HepG2 (cell line): ENCODE data around the gene GRAMD4. TPM values are rescaled to one million over a fixed set of nuclear protein-coding genes. Genes with fewer than 3 reads are reported as not detected.

ENCODE experiments used
- CBX5 ChIP-seq: sonication (generic); formaldehyde crosslinking; IDR thresholded peaks from 2 replicates; pipeline ENCODE4 v1.4.0; 2020; ENCODE audit warnings: missing genetic modification reagents, borderline replicate concordance
- CHCHD3 ChIP-seq: sonication (generic); formaldehyde crosslinking; IDR thresholded peaks from 2 replicates; pipeline ENCODE4 v1.8.0; 2022; ENCODE audit warnings: mild to moderate bottlenecking, missing genetic modification reagents, moderate library complexity
- ELF1 ChIP-seq: sonication (generic); formaldehyde crosslinking; IDR thresholded peaks from 2 replicates; pipeline ENCODE4 v1.4.0; 2020; ENCODE audit warnings: missing genetic modification reagents
- KDM5A ChIP-seq: fragments of 200-600 bp; sonication (generic); IDR thresholded peaks from 2 replicates; pipeline ENCODE4 v1.7.0; 2018; ENCODE audit warnings: antibody characterized with exemption, mild to moderate bottlenecking, low read length, borderline replicate concordance
- KMT2A ChIP-seq: sonication (generic); formaldehyde crosslinking; IDR thresholded peaks from 2 replicates; pipeline ENCODE4 v1.4.0; 2020; ENCODE audit warnings: missing genetic modification reagents
- MEIS2 ChIP-seq: sonication (generic); formaldehyde crosslinking; IDR thresholded peaks from 2 replicates; pipeline ENCODE4 v1.9.0; 2021; ENCODE audit warnings: mild to moderate bottlenecking, missing genetic modification reagents
- NFE2L2 ChIP-seq: fragments of 150-350 bp; IDR thresholded peaks from 2 replicates; pipeline ENCODE4 v1.6.1; 2014; ENCODE audit warnings: low read length
- RBFOX2 ChIP-seq: fragments of 200-400 bp; formaldehyde crosslinking; IDR thresholded peaks from 2 replicates; pipeline ENCODE4 v1.6.1; 2017; ENCODE audit warnings: low read depth, mild to moderate bottlenecking, low read length
- SNRNP70 ChIP-seq: fragments of 200-400 bp; formaldehyde crosslinking; IDR thresholded peaks from 2 replicates; pipeline ENCODE4 v1.6.1; 2017; ENCODE audit warnings: mild to moderate bottlenecking, low read depth, low read length, moderate library complexity
- TFAP4 ChIP-seq: sonication (generic); IDR thresholded peaks from 2 replicates; pipeline ENCODE4 v1.6.1; 2016; ENCODE audit warnings: low read depth, borderline replicate concordance
- TIGD3 ChIP-seq: sonication (generic); formaldehyde crosslinking; IDR thresholded peaks from 2 replicates; pipeline ENCODE4 v1.5.1; 2020; ENCODE audit warnings: mild to moderate bottlenecking, missing genetic modification reagents, borderline replicate concordance
- XRCC5 ChIP-seq: fragments of 200-400 bp; formaldehyde crosslinking; optimal IDR thresholded peaks from 2 replicates; pipeline ENCODE3; 2017; ENCODE audit warnings: mild to moderate bottlenecking, low read length
- ZBTB8A ChIP-seq: sonication (generic); formaldehyde crosslinking; IDR thresholded peaks from 2 replicates; pipeline ENCODE4 v1.4.0; 2020; ENCODE audit warnings: mild to moderate bottlenecking, low read depth, missing genetic modification reagents, borderline replicate concordance
- ZFX ChIP-seq: sonication (generic); formaldehyde crosslinking; IDR thresholded peaks from 2 replicates; pipeline ENCODE4 v1.4.0; 2020; ENCODE audit warnings: mild to moderate bottlenecking, low read depth, missing genetic modification reagents, moderate library complexity
- ZMYM4 ChIP-seq: sonication (generic); formaldehyde crosslinking; IDR thresholded peaks from 2 replicates; pipeline ENCODE4 v1.8.1; 2023; ENCODE audit warnings: mild to moderate bottlenecking, missing genetic modification reagents
- ZNF12 ChIP-seq: sonication (generic); formaldehyde crosslinking; IDR thresholded peaks from 2 replicates; pipeline ENCODE4 v1.5.0; 2020; ENCODE audit warnings: missing genetic modification reagents
- ZNF318 ChIP-seq: sonication (generic); formaldehyde crosslinking; IDR thresholded peaks from 2 replicates; pipeline ENCODE4 v1.4.0; 2020; ENCODE audit warnings: mild to moderate bottlenecking, missing genetic modification reagents
- ZNF431 ChIP-seq: sonication (generic); formaldehyde crosslinking; IDR thresholded peaks from 2 replicates; pipeline ENCODE4 v1.9.0; 2022; ENCODE audit warnings: missing genetic modification reagents, low read depth, mild to moderate bottlenecking, borderline replicate concordance
- ZNF557 ChIP-seq: sonication (generic); formaldehyde crosslinking; IDR thresholded peaks from 2 replicates; pipeline ENCODE4 v1.4.0; 2020; ENCODE audit warnings: missing genetic modification reagents
- ZNF562 ChIP-seq: sonication (generic); formaldehyde crosslinking; IDR thresholded peaks from 2 replicates; pipeline ENCODE4 v1.8.0; 2022; ENCODE audit warnings: missing genetic modification reagents, borderline replicate concordance
- ZNF580 ChIP-seq: IDR thresholded peaks from 2 replicates; pipeline ENCODE4 v1.6.1; 2016; ENCODE audit warnings: low read depth, borderline replicate concordance
- polyA plus RNA-seq, 8 experiments: library from polyadenylated mRNA; depleted of rRNA in 3 of 8; stranded (reverse) in 7 of 8; unstranded in 1 of 8; fragments of >200 nt; fragmentation: Illumina TruSeq in 4 of 8; extraction: Trizol in 4 of 8; gene quantifications; 2 replicates each; pipeline versions ENCODE4 v1.2.1 to v1.2.3, GENCODE V29; 2011 to 2016; ENCODE audit warnings: low read depth in 4 of 8, missing spikeins in 1 of 8, mixed read lengths in 1 of 8; ENCODE audit not compliant: insufficient read depth in 1 of 8
- total RNA-seq, 5 experiments: library from RNA; depleted of rRNA; stranded (reverse); fragments of >200 nt; fragmentation: Illumina TruSeq; extraction: Trizol; gene quantifications; 2 replicates each; pipeline ENCODE4 v1.2.3, GENCODE V29; 2016; ENCODE audit warnings: low read depth in 1 of 5

The GRAMD4 gene
- total and polyA plus RNA-seq, 2 of the 13 experiments (the other 11 are each of a cell fraction or from before 2014, with no cell fraction given) = 15.2 to 15.7 TPM

- no peak for TF ChIP-seq CBX5 (CRISPR knock-in tag)
- TF ChIP-seq KMT2A (CRISPR knock-in tag) = no peak
- no peak for TF ChIP-seq RBFOX2
- TF ChIP-seq ZNF557 (CRISPR knock-in tag) = no peak
- TF ChIP-seq ZNF431 = no peak
- TF ChIP-seq ZNF562 (CRISPR knock-in tag) = no peak
- TF ChIP-seq TIGD3 (CRISPR knock-in tag) = no peak
- peak; percentile 16; the same call in 1 of the 2 replicates for TF ChIP-seq ZFX (CRISPR knock-in tag)
- TF ChIP-seq SNRNP70 = no peak
- no peak for TF ChIP-seq ZMYM4 (CRISPR knock-in tag)
- no peak; the same call in 1 of the 2 replicates for TF ChIP-seq MEIS2
- no peak for TF ChIP-seq NFE2L2
- no peak for TF ChIP-seq ZBTB8A
- no peak for TF ChIP-seq ZNF580
- no peak for TF ChIP-seq ZNF318
- TF ChIP-seq XRCC5 = no peak
- TF ChIP-seq CHCHD3 (CRISPR knock-in tag) = no peak
- peak; percentile 90; the same call in 1 of the 2 replicates for TF ChIP-seq TFAP4
- 0 out of 2 replicates have a peak, but pooled peaks have one; percentile 27 for TF ChIP-seq ELF1 (CRISPR knock-in tag)
- 0 out of 2 replicates have a peak, but pooled peaks have one; percentile 35 for TF ChIP-seq ZNF12
- TF ChIP-seq KDM5A = no peak
Observed at GRCh38 chr22:46652847-46653331, 32.7 kb downstream of the GRAMD4 start (continued).
